ENCODE data around the gene ZNF668. TPM values are rescaled to one million over a fixed set of nuclear protein-coding genes. Genes with fewer than 3 reads are reported as not detected.
A peak's percentile ranks its signal among the peaks of the same experiment; 100 is the strongest.
"Not testable (repeated sequence)": the region's sequence is repeated elsewhere in the genome, so short reads cannot be mapped to it uniquely, and the experiment has no call there.

ZNF668 gene
- total RNA-seq, 4 donors from 2014 or later: 8.6 to 22.5 (median 12.6) TPM

- H3K4me1 ChIP-seq: peaks cover 0 to 56% (median 10%) of the 10 kb centered on the region in 3 donors
- no peak overlapping the region for H3K4me3 ChIP-seq
- no peak for ATAC-seq
- H3K27ac ChIP-seq: peak overlapping the region in 3 of 4 donors; percentile 93 to 94 (median 93)
- TF ChIP-seq POLR2AphosphoS5 (IDR thresholded peaks at IDR 0.05) (no peak), POLR2A (IDR thresholded peaks at IDR 0.05) (no peak), EP300 (IDR thresholded peaks at IDR 0.05) (no peak), CTCF (IDR thresholded peaks at IDR 0.05) (no peak)
- H3K9me3 ChIP-seq: no peaks in the 10 kb centered on the region
- H3K27me3 ChIP-seq: no peaks in the 10 kb centered on the region
- WGBS, 2 donors (ENCODE audit: low coverage in 1 of 2): 84 to 94% methylated on average over 6 of the region's 6 CpGs
- H3K36me3 ChIP-seq: peaks cover 0 to 34% of the 10 kb centered on the region in 2 donors
Observed at GRCh38 chr16:31107465-31107867, 33.4 kb upstream of the ZNF668 start.

GRCh38 chr16:31106509-31107464 is 32.7 kb upstream of the ZNF668 start:
- ATAC-seq: no peak
- H3K27me3 ChIP-seq: no peaks in the 10 kb centered on the region
- peak overlapping the region in 1 of 4 donors; percentile 69 for H3K27ac ChIP-seq
- no peaks in the 10 kb centered on the region for H3K9me3 ChIP-seq
- H3K36me3 ChIP-seq: peaks cover 0 to 27% of the 10 kb centered on the region in 2 donors
- no peak overlapping the region for H3K4me3 ChIP-seq
- H3K4me1 ChIP-seq: peaks cover 0 to 49% (median 10%) of the 10 kb centered on the region in 3 donors
- 90 to 97% methylated on average over 12 to 17 of the region's 28 CpGs for WGBS, 2 donors (ENCODE audit: low coverage in 1 of 2)
- TF ChIP-seq CTCF (IDR thresholded peaks at IDR 0.05): no peak
- TF ChIP-seq POLR2AphosphoS5 (IDR thresholded peaks at IDR 0.05): no peak
- no peak for TF ChIP-seq POLR2A (IDR thresholded peaks at IDR 0.05)
- no peak for TF ChIP-seq EP300 (IDR thresholded peaks at IDR 0.05)

GRCh38 chr16:31105677-31106213 is 31.7 kb upstream of the ZNF668 start:
- peaks cover 0 to 17% of the 10 kb centered on the region in 2 donors for H3K36me3 ChIP-seq
- TF ChIP-seq POLR2A (IDR thresholded peaks at IDR 0.05) (no peak), POLR2AphosphoS5 (IDR thresholded peaks at IDR 0.05) (peak; percentile 67), CTCF (IDR thresholded peaks at IDR 0.05) (peak in 3 of 4 experiments; percentile 77 to 87 (median 78))
- H3K4me1 ChIP-seq: peaks cover 0 to 48% (median 10%) of the 10 kb centered on the region in 3 donors
- 9 to 77% methylated on average over 3 to 23 of the region's 33 CpGs for WGBS, 2 donors (ENCODE audit: low coverage in 1 of 2)
- no peaks in the 10 kb centered on the region for H3K9me3 ChIP-seq
- peak; percentile 87 for ATAC-seq
- peak overlapping the region in 3 of 4 donors; percentile 69 to 73 (median 69) for H3K27ac ChIP-seq
- no peaks in the 10 kb centered on the region for H3K27me3 ChIP-seq
- H3K4me3 ChIP-seq: peak overlapping the region in 1 of 2 donors; percentile 30

- H3K4me1 ChIP-seq, H3K27me3 ChIP-seq, H3K36me3 ChIP-seq, H3K4me3 ChIP-seq, ATAC-seq, H3K27ac ChIP-seq, H3K9me3 ChIP-seq: not testable (repeated sequence)
- 61 to 78% methylated on average over 6 to 12 of the region's 13 CpGs for WGBS, 2 donors (ENCODE audit: low coverage in 1 of 2)
Observed at GRCh38 chr16:31100876-31101641, 27.0 kb upstream of the ZNF668 start.
